Fibroblast of skin of right biceps (primary cell): ENCODE data around the gene KLHL4.
"Not testable (repeated sequence)": the region's sequence is repeated elsewhere in the genome, so short reads cannot be mapped to it uniquely, and the experiment has no call there.

Experiments used
- DNase-seq: peaks from one replicate; pipeline ENCODE4 v3.0.0-alpha.2; 2013

The KLHL4 gene

GRCh38 chrX:87517571-87518141 lies at the start of gene KLHL4:
TSS of gene KLHL4 (plus strand) at chrX:87517802. CDS start at chrX:87517894, 92 bp downstream.
- peak; percentile 75 for DNase-seq

GRCh38 chrX:87468941-87469340 lies 48.7 kb upstream of the KLHL4 start:
- no peak for DNase-seq

- DNase-seq: no peak
Observed at GRCh38 chrX:87475793-87476192, 41.8 kb upstream of the KLHL4 start.

- not testable (repeated sequence) for DNase-seq
Observed at GRCh38 chrX:87478703-87479102, 38.9 kb upstream of the KLHL4 start.

- DNase-seq: no peak
Observed at GRCh38 chrX:87489071-87489470, 28.5 kb upstream of the KLHL4 start.

- no peak for DNase-seq
Observed at GRCh38 chrX:87515836-87516235, 1.8 kb upstream of the KLHL4 start.

- DNase-seq: peak; percentile 69
Observed at GRCh38 chrX:87516717-87517121, 883 bp upstream of the KLHL4 start.

- peak; percentile 10 for DNase-seq
Observed at GRCh38 chrX:87518504-87518903, 902 bp downstream of the KLHL4 start.

- DNase-seq: peak; percentile 74
Observed at GRCh38 chrX:87525771-87526229, 8.2 kb downstream of the KLHL4 start.

- no peak for DNase-seq
Observed at GRCh38 chrX:87526281-87526680, 8.7 kb downstream of the KLHL4 start.

- DNase-seq: no peak
Observed at GRCh38 chrX:87528487-87528886, 10.9 kb downstream of the KLHL4 start.

GRCh38 chrX:87571964-87572363 lies 54.4 kb downstream of the KLHL4 start:
- no peak for DNase-seq

GRCh38 chrX:87572901-87573300 lies 55.3 kb downstream of the KLHL4 start:
- DNase-seq: peak; percentile 1

- no peak for DNase-seq
Observed at GRCh38 chrX:87578978-87579377, 61.4 kb downstream of the KLHL4 start.

GRCh38 chrX:87580862-87581261 lies 63.3 kb downstream of the KLHL4 start:
- DNase-seq: no peak

- DNase-seq: no peak
Observed at GRCh38 chrX:87582453-87582852, 64.9 kb downstream of the KLHL4 start.

- no peak for DNase-seq
Observed at GRCh38 chrX:87583679-87584078, 66.1 kb downstream of the KLHL4 start.

- no peak for DNase-seq
Observed at GRCh38 chrX:87616371-87616770, 98.8 kb downstream of the KLHL4 start.

GRCh38 chrX:87621697-87622096 lies 104.1 kb downstream of the KLHL4 start:
- DNase-seq: peak; percentile 3

- DNase-seq: no peak
Observed at GRCh38 chrX:87626996-87627395, 109.4 kb downstream of the KLHL4 start.

- DNase-seq: no peak
Observed at GRCh38 chrX:87634361-87634760, 116.8 kb downstream of the KLHL4 start.

GRCh38 chrX:87636533-87636932 lies 118.9 kb downstream of the KLHL4 start:
- no peak for DNase-seq

- DNase-seq: not testable (repeated sequence)
Observed at GRCh38 chrX:87641439-87641838, 123.8 kb downstream of the KLHL4 start.

- no peak for DNase-seq
Observed at GRCh38 chrX:87661761-87662160, 144.2 kb downstream of the KLHL4 start.

- DNase-seq: no peak
Observed at GRCh38 chrX:87663421-87663820, 145.8 kb downstream of the KLHL4 start.
